Endothelial cell of umbilical vein (primary cell): ENCODE measurements around the gene GLI3. TPM values are rescaled to one million over a fixed set of nuclear protein-coding genes. Genes with fewer than 3 reads are reported as not detected.

ENCODE experiments used
- BruUV-seq: library from RNA; stranded (reverse); fragments of 400-500 nt; replicated peaks from 2 replicates; lab custom pipeline; 2021; lab: Mats Ljungman, UMichigan
- CTCF ChIA-PET: fragments of 300-600, 350-600 bp; sonication (Branson Sonifier 250); formaldehyde crosslinking; loops from one replicate; lab custom pipeline; 2021; ENCODE audit warnings: antibody characterized with exemption, inconsistent platforms; lab: Charles Lee
- POLR2A ChIA-PET: fragments of 300-600, 350-600 bp; sonication (Branson Sonifier 250); formaldehyde crosslinking; loops from one replicate; lab custom pipeline; 2021; ENCODE audit warnings: antibody characterized with exemption, inconsistent platforms; lab: Charles Lee
- DNase-seq: peaks from one replicate; pipeline ENCODE4 v3.0.0-alpha.2; 2011; ENCODE audit warnings: low read depth, low spot score
- FAIRE-seq: peaks from 2 replicates; lab custom pipeline; 2011; peaks lifted over from hg19 to GRCh38; lab: Jason Lieb, UNC
- H2AFZ ChIP-seq: 2 replicates; pipeline ENCODE4 v1.6.0; 2012; ENCODE audit warnings: low read depth, low read length, control low read depth, inconsistent platforms
- H3K27ac ChIP-seq: 2 replicates; pipeline ENCODE4 v1.5.1; 2011; ENCODE audit warnings: low read depth, mild to moderate bottlenecking, control low read depth, low read length, moderate library complexity; ENCODE audit not compliant: insufficient read depth
- H3K27me3 ChIP-seq, 2 experiments: 2 replicates each; pipeline versions ENCODE4 v1.6.0 to v1.6.1; 2011; ENCODE audit warnings: low read length in 2 of 2, mixed read lengths in 1 of 2; ENCODE audit not compliant: control insufficient read depth in 2 of 2, insufficient read depth in 2 of 2
- H3K36me3 ChIP-seq, 2 experiments: 2 replicates in 1 of 2; 3 replicates in 1 of 2; pipeline ENCODE4 v1.5.1; 2011; ENCODE audit warnings: low read length in 2 of 2, mild to moderate bottlenecking in 1 of 2, moderate library complexity in 1 of 2; ENCODE audit not compliant: control insufficient read depth in 2 of 2, insufficient read depth in 2 of 2; ENCODE audit errors: extremely low read depth in 1 of 2
- H3K4me1 ChIP-seq: 3 replicates; pipeline ENCODE4 v1.5.1; 2011; ENCODE audit warnings: mild to moderate bottlenecking, low read length; ENCODE audit not compliant: control insufficient read depth, insufficient read depth; ENCODE audit errors: extremely low read depth
- H3K4me2 ChIP-seq: 2 replicates; pipeline ENCODE4 v1.6.1; 2011; ENCODE audit warnings: low read length, control low read depth, mixed read lengths; ENCODE audit not compliant: insufficient read depth
- H3K4me3 ChIP-seq, 3 experiments: fragments of 200-600 bp in 1 of 3; sonication (generic), shearing (Covaris generic) in 1 of 3; replicated peaks in 1 of 3; 2 replicates each; pipeline ENCODE4 v1.5.1; 2011 to 2016; ENCODE audit warnings: control low read depth in 3 of 3, low read length in 3 of 3, mild to moderate bottlenecking in 2 of 3, inconsistent platforms in 1 of 3, low read depth in 1 of 3, moderate library complexity in 1 of 3; ENCODE audit not compliant: insufficient read depth in 1 of 3
- H3K79me2 ChIP-seq: 2 replicates; pipeline ENCODE4 v1.6.0; 2012; ENCODE audit warnings: low read length, inconsistent platforms; ENCODE audit not compliant: control insufficient read depth, insufficient read depth
- H3K9ac ChIP-seq: replicated peaks from 2 replicates; pipeline ENCODE3; 2011; ENCODE audit warnings: low read length, control low read depth; ENCODE audit not compliant: insufficient read depth; ENCODE audit errors: extremely low read depth
- H3K9me1 ChIP-seq: replicated peaks from 3 replicates; pipeline ENCODE4 v1.6.0; 2011; ENCODE audit warnings: mild to moderate bottlenecking, low read length; ENCODE audit not compliant: control insufficient read depth, insufficient read depth; ENCODE audit errors: extremely low read depth
- H3K9me3 ChIP-seq: replicated peaks from 2 replicates; pipeline ENCODE4 v1.5.1; 2012; ENCODE audit warnings: low read length, inconsistent platforms; ENCODE audit not compliant: control insufficient read depth, insufficient read depth
- H4K20me1 ChIP-seq: replicated peaks from 2 replicates; pipeline ENCODE3; 2011; ENCODE audit warnings: mild to moderate bottlenecking, low read length; ENCODE audit not compliant: control insufficient read depth, insufficient read depth; ENCODE audit errors: extremely low read depth
- EZH2 ChIP-seq: IDR thresholded peaks from 2 replicates; pipeline ENCODE4 v1.6.1; 2012; ENCODE audit warnings: borderline replicate concordance, low read depth, mild to moderate bottlenecking, moderate library complexity, low read length, inconsistent platforms; ENCODE audit not compliant: severe bottlenecking
- FOS ChIP-seq: IDR thresholded peaks from 2 replicates; pipeline ENCODE4 v1.6.1; 2011; ENCODE audit warnings: mild to moderate bottlenecking, low read length, moderate library complexity, borderline replicate concordance; ENCODE audit not compliant: insufficient read depth
- GATA2 ChIP-seq: IDR thresholded peaks from 2 replicates; pipeline ENCODE4 v1.7.0; 2011; ENCODE audit warnings: low read depth, mild to moderate bottlenecking, moderate library complexity, mixed read lengths, low read length; ENCODE audit not compliant: insufficient read length, insufficient read depth
- JUN ChIP-seq: IDR thresholded peaks from 2 replicates; pipeline ENCODE4 v1.6.1; 2011; ENCODE audit warnings: borderline replicate concordance, low read depth; ENCODE audit not compliant: insufficient read length, insufficient read depth
- MYC ChIP-seq: IDR thresholded peaks from one replicate; pipeline ENCODE4 v1.6.1; 2011; ENCODE audit warnings: mild to moderate bottlenecking, low read depth, low read length
- POLR2A ChIP-seq: IDR thresholded peaks from 2 replicates; pipeline ENCODE4 v1.6.1; 2012; ENCODE audit warnings: low read depth, mild to moderate bottlenecking, control low read depth, low read length
- POLR2AphosphoS5 ChIP-seq: IDR thresholded peaks from 2 replicates; pipeline ENCODE4 v1.6.1; 2012; ENCODE audit warnings: low read depth, mild to moderate bottlenecking, control low read depth, low read length, moderate library complexity; ENCODE audit not compliant: insufficient read depth
- dilution Hi-C: fragments of 300-500 bp; cut with MboI; formaldehyde crosslinking; loops from one replicate; pipeline ENCODE4 v1.15.0; 2019; ENCODE audit warnings: low sequenced_read_pairs; ENCODE audit not compliant: extremely low pct_ligation_motif_present
- intact Hi-C: fragments of 100-400 bp; cut with micrococcal nuclease; formaldehyde crosslinking; loops from one replicate; pipeline ENCODE4 v1.10.0; 2022
- polyA plus RNA-seq, 4 experiments: library from polyadenylated mRNA; depleted of rRNA in 3 of 4; stranded (reverse) in 3 of 4; unstranded in 1 of 4; fragments of >200 nt; gene quantifications; 2 replicates each; pipeline versions ENCODE4 v1.2.1 to v1.2.3, GENCODE V29; 2011 to 2012; ENCODE audit warnings: missing spikeins in 1 of 4
- total RNA-seq: library from RNA; stranded (reverse); gene quantifications from 2 replicates; pipeline ENCODE4 v1.2.3, GENCODE V29; 2021
- TF ChIP-seq, protein P1 (sequence below): IDR thresholded peaks from 2 replicates; pipeline ENCODE4 v1.6.1; 2011; ENCODE audit not compliant: insufficient read depth, insufficient read length
- TF ChIP-seq, protein P2 (sequence below), 2 donors: IDR thresholded peaks; 1 replicate in 1 of 2; 2 replicates in 1 of 2; pipeline ENCODE4 v1.5.1; 2011; ENCODE audit warnings: low read length in 2 of 2, mild to moderate bottlenecking in 2 of 2, moderate library complexity in 2 of 2, control low read depth in 1 of 2, inconsistent platforms in 1 of 2, low read depth in 1 of 2; ENCODE audit not compliant: insufficient read depth in 1 of 2; ENCODE audit errors: extremely low read depth in 1 of 2

GLI3 gene
- total and polyA plus RNA-seq, 2 donors (not counting 3 experiments of a cell fraction or from before 2014, with no cell fraction given) = 6.0 to 24.9 TPM

DNA sequence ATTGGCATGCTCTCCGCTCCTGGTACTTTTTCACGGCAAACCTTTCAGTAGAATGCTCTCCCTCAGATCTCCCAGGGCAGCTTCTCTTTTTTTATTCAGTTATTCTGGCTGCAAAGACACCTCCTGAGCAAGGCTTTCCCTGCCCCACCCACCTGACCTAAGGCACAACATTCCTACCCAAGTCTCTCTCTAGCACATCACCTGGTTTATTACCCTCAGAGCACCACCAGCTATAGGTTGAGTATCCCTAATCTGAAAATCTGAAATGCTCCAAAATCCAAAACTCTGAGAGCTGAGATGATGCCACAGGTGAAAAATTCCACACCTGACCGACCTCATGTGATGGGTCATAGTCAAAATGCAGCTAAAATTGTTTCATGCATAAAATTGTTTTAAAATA is 99.6 kb downstream of the GLI3 start:
- no peaks in the 10 kb centered on the region for H3K27me3 ChIP-seq
- no peaks in the 10 kb centered on the region for H4K20me1 ChIP-seq
- DNase-seq (no peak), FAIRE-seq (no peak)
- H3K4me2 ChIP-seq = no peak overlapping the region
- POLR2A ChIA-PET = no interaction called here
- no peak overlapping the region for H3K9ac ChIP-seq
- H3K27ac ChIP-seq = no peak overlapping the region
- no peak overlapping the region for H2AFZ ChIP-seq
- TF ChIP-seq, protein P1, sequence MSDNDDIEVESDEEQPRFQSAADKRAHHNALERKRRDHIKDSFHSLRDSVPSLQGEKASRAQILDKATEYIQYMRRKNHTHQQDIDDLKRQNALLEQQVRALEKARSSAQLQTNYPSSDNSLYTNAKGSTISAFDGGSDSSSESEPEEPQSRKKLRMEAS = no peak
- TF ChIP-seq EZH2 = no peak
- TF ChIP-seq JUN = no peak
- TF ChIP-seq FOS = no peak
- TF ChIP-seq MYC = no peak
- TF ChIP-seq GATA2 = no peak
- no peak for TF ChIP-seq POLR2AphosphoS5
- TF ChIP-seq, protein P2, sequence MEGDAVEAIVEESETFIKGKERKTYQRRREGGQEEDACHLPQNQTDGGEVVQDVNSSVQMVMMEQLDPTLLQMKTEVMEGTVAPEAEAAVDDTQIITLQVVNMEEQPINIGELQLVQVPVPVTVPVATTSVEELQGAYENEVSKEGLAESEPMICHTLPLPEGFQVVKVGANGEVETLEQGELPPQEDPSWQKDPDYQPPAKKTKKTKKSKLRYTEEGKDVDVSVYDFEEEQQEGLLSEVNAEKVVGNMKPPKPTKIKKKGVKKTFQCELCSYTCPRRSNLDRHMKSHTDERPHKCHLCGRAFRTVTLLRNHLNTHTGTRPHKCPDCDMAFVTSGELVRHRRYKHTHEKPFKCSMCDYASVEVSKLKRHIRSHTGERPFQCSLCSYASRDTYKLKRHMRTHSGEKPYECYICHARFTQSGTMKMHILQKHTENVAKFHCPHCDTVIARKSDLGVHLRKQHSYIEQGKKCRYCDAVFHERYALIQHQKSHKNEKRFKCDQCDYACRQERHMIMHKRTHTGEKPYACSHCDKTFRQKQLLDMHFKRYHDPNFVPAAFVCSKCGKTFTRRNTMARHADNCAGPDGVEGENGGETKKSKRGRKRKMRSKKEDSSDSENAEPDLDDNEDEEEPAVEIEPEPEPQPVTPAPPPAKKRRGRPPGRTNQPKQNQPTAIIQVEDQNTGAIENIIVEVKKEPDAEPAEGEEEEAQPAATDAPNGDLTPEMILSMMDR (IDR thresholded peaks at IDR 0.05; ENCODE audit: extremely low read depth in 1 of 2, insufficient read depth in 1 of 2, low read depth in 1 of 2, low read length in 2 of 2) = no peak
- no peak for TF ChIP-seq POLR2A
- H3K9me1 ChIP-seq = no peaks in the 10 kb centered on the region
- no TSS peak for BruUV-seq
- H3K36me3 ChIP-seq = no peaks in the 10 kb centered on the region
- intact Hi-C loops = no loop called here
- no peaks in the 10 kb centered on the region for H3K9me3 ChIP-seq
- dilution Hi-C loops = no loop called here
- no peaks in the 10 kb centered on the region for H3K79me2 ChIP-seq
- CTCF ChIA-PET = no interaction called here
- peaks cover 3% of the 10 kb centered on the region for H3K4me1 ChIP-seq
- no peak overlapping the region for H3K4me3 ChIP-seq
